H9 (cell line): Measurements from ENCODE around the gene BTBD6. TPM values are rescaled to one million over a fixed set of nuclear protein-coding genes. Genes with fewer than 3 reads are reported as not detected.

ENCODE experiments used
- DNase-seq: peaks from one replicate; pipeline ENCODE4 v3.0.0-alpha.2; 2017
- H2AFZ ChIP-seq: one replicate; pipeline ENCODE4 v1.6.1; 2013; ENCODE audit warnings: mild to moderate bottlenecking, low read length, control low read depth, moderate library complexity
- H2AK5ac ChIP-seq: 2 replicates; pipeline ENCODE4 v1.6.1; 2013; ENCODE audit warnings: low read length, control low read depth, mixed read lengths; ENCODE audit not compliant: insufficient read length
- H2BK120ac ChIP-seq: one replicate; pipeline ENCODE4 v1.6.1; 2013; ENCODE audit warnings: low read depth, mild to moderate bottlenecking, low read length, control low read depth, inconsistent platforms; ENCODE audit not compliant: poor library complexity, severe bottlenecking
- H2BK12ac ChIP-seq: 2 replicates; pipeline ENCODE4 v1.6.1; 2013; ENCODE audit warnings: low read length, control low read depth, mixed read lengths, low read depth; ENCODE audit not compliant: insufficient read length
- H2BK15ac ChIP-seq: 2 replicates; pipeline ENCODE4 v1.6.1; 2013; ENCODE audit warnings: low read depth, low read length, control low read depth
- H2BK20ac ChIP-seq: one replicate; pipeline ENCODE4 v1.6.1; 2013; ENCODE audit warnings: low read depth, mild to moderate bottlenecking, low read length, control low read depth, inconsistent platforms; ENCODE audit not compliant: poor library complexity, severe bottlenecking
- H2BK5ac ChIP-seq: 2 replicates; pipeline ENCODE4 v1.6.1; 2013; ENCODE audit warnings: low read length, control low read depth, mixed read lengths; ENCODE audit not compliant: insufficient read length
- H3K14ac ChIP-seq: 2 replicates; pipeline ENCODE4 v1.6.1; 2013; ENCODE audit warnings: low read length, control low read depth; ENCODE audit not compliant: insufficient read depth
- H3K18ac ChIP-seq: 2 replicates; pipeline ENCODE4 v1.6.1; 2013; ENCODE audit warnings: low read depth, mild to moderate bottlenecking, mixed read lengths, low read length, control low read depth; ENCODE audit not compliant: insufficient read length
- H3K23ac ChIP-seq: 2 replicates; pipeline ENCODE4 v1.6.1; 2013; ENCODE audit warnings: low read length, control low read depth, mixed read lengths, low read depth; ENCODE audit not compliant: insufficient read length
- H3K23me2 ChIP-seq: 2 replicates; pipeline ENCODE4 v1.6.1; 2013; ENCODE audit warnings: low read depth, mild to moderate bottlenecking, mixed read lengths, low read length, control low read depth; ENCODE audit not compliant: insufficient read length, poor library complexity, severe bottlenecking
- H3K27ac ChIP-seq: 2 replicates; pipeline ENCODE4 v1.5.1; 2013; ENCODE audit warnings: low read length, control low read depth, mixed read lengths, low read depth; ENCODE audit not compliant: insufficient read length
- H3K27me3 ChIP-seq: 2 replicates; pipeline ENCODE4 v1.6.1; 2013; ENCODE audit warnings: low read length, control low read depth, inconsistent platforms; ENCODE audit not compliant: insufficient read depth
- H3K4ac ChIP-seq: 2 replicates; pipeline ENCODE4 v1.6.1; 2013; ENCODE audit warnings: low read depth, mild to moderate bottlenecking, control low read depth, inconsistent platforms, low read length, moderate library complexity
- H3K4me1 ChIP-seq: 2 replicates; pipeline ENCODE4 v1.6.1; 2013; ENCODE audit warnings: low read length, control low read depth, inconsistent platforms; ENCODE audit not compliant: insufficient read depth
- H3K4me2 ChIP-seq: 2 replicates; pipeline ENCODE4 v1.6.1; 2013; ENCODE audit warnings: low read length, control low read depth, mixed read lengths; ENCODE audit not compliant: insufficient read length, insufficient read depth
- H3K56ac ChIP-seq: 2 replicates; pipeline ENCODE4 v1.6.1; 2013; ENCODE audit warnings: low read depth, mild to moderate bottlenecking, mixed read lengths, low read length, control low read depth; ENCODE audit not compliant: insufficient read length
- H3K79me1 ChIP-seq: 2 replicates; pipeline ENCODE4 v1.6.1; 2013; ENCODE audit warnings: low read depth, mild to moderate bottlenecking, moderate library complexity, low read length, control low read depth, inconsistent platforms; ENCODE audit not compliant: insufficient read depth, poor library complexity, severe bottlenecking
- H3K79me2 ChIP-seq: 2 replicates; pipeline ENCODE4 v1.6.1; 2013; ENCODE audit warnings: low read length, control low read depth, inconsistent platforms; ENCODE audit not compliant: insufficient read depth
- H3K9ac ChIP-seq: 2 replicates; pipeline ENCODE4 v1.6.1; 2013; ENCODE audit warnings: low read length, control low read depth, mixed read lengths; ENCODE audit not compliant: insufficient read length; ENCODE audit errors: extremely low read depth
- H3K9me3 ChIP-seq: one replicate; pipeline ENCODE4 v1.6.1; 2013; ENCODE audit warnings: low read depth, low read length, inconsistent platforms; ENCODE audit not compliant: control insufficient read depth
- H3T11ph ChIP-seq: one replicate; pipeline ENCODE4 v1.6.1; 2013; ENCODE audit warnings: mild to moderate bottlenecking, low read length, control low read depth, inconsistent platforms
- H4K20me1 ChIP-seq: one replicate; pipeline ENCODE4 v1.6.1; 2013; ENCODE audit not compliant: control insufficient read depth, insufficient read length, insufficient read depth
- H4K5ac ChIP-seq: 2 replicates; pipeline ENCODE4 v1.6.1; 2013; ENCODE audit warnings: low read depth, mild to moderate bottlenecking, mixed read lengths, low read length, control low read depth; ENCODE audit not compliant: insufficient read length
- H4K8ac ChIP-seq: replicated peaks from 2 replicates; pipeline ENCODE4 v1.6.1; 2013; ENCODE audit warnings: low read length, control low read depth, mixed read lengths, low read depth; ENCODE audit not compliant: insufficient read length
- H4K91ac ChIP-seq: 2 replicates; pipeline ENCODE4 v1.6.1; 2013; ENCODE audit warnings: low read depth, mild to moderate bottlenecking, moderate library complexity, mixed read lengths, low read length, control low read depth; ENCODE audit not compliant: insufficient read length
- H3K27ac Mint-ChIP-seq, 3 experiments: 2 replicates in 2 of 3; 3 replicates in 1 of 3; pipeline ENCODE4 v1.8.0; 2020 to 2021; ENCODE audit warnings: mixed read lengths in 3 of 3, mild to moderate bottlenecking in 1 of 3, moderate library complexity in 1 of 3
- H3K27me3 Mint-ChIP-seq: 2 replicates; pipeline ENCODE4 v1.8.0; 2021; ENCODE audit warnings: low read depth, mild to moderate bottlenecking, moderate library complexity, mixed read lengths
- H3K36me3 Mint-ChIP-seq, 3 experiments: 2 replicates in 2 of 3; 3 replicates in 1 of 3; pipeline ENCODE4 v1.8.0; 2020 to 2021; ENCODE audit warnings: low read depth in 3 of 3, mixed read lengths in 3 of 3; ENCODE audit not compliant: insufficient read depth in 1 of 3
- H3K4me1 Mint-ChIP-seq, 2 experiments: 2 replicates each; pipeline ENCODE4 v1.8.0; 2020; ENCODE audit warnings: mixed read lengths in 2 of 2
- H3K4me3 Mint-ChIP-seq, 2 experiments: 2 replicates in 1 of 2; 3 replicates in 1 of 2; pipeline ENCODE4 v1.8.0; 2020 to 2021; ENCODE audit warnings: mild to moderate bottlenecking in 2 of 2, mixed read lengths in 2 of 2, moderate library complexity in 1 of 2
- H3K9me3 Mint-ChIP-seq, 2 experiments: 2 replicates in 1 of 2; 3 replicates in 1 of 2; pipeline ENCODE4 v1.8.0; 2020; ENCODE audit warnings: mild to moderate bottlenecking in 2 of 2, mixed read lengths in 2 of 2, moderate library complexity in 1 of 2
- WGBS: extraction: QIAGEN DNeasy Blood & Tissue Kit; methylation state at CpG from one replicate; pipeline ENCODE4 v1.1.7; 2013; ENCODE audit warnings: missing lambda C conversion rate, low lambda C conversion rate, mixed read lengths; ENCODE audit not compliant: insufficient read length; ENCODE audit errors: extremely low coverage; 5-methylcytosine and 5-hydroxymethylcytosine counted together
- total RNA-seq: library from RNA; stranded (reverse); gene quantifications from 2 replicates; pipeline ENCODE4 v1.2.1, GENCODE V29; 2021
- TF ChIP-seq, protein P1 (sequence below): fragments of 200-600 bp; sonication (generic); conservative IDR thresholded peaks from 3 replicates; pipeline ENCODE4 v1.8.0; 2021; ENCODE audit warnings: antibody characterized with exemption, mild to moderate bottlenecking

Gene BTBD6
- total RNA-seq, 1 experiment from 2014 or later = 23.3 TPM

DNA sequence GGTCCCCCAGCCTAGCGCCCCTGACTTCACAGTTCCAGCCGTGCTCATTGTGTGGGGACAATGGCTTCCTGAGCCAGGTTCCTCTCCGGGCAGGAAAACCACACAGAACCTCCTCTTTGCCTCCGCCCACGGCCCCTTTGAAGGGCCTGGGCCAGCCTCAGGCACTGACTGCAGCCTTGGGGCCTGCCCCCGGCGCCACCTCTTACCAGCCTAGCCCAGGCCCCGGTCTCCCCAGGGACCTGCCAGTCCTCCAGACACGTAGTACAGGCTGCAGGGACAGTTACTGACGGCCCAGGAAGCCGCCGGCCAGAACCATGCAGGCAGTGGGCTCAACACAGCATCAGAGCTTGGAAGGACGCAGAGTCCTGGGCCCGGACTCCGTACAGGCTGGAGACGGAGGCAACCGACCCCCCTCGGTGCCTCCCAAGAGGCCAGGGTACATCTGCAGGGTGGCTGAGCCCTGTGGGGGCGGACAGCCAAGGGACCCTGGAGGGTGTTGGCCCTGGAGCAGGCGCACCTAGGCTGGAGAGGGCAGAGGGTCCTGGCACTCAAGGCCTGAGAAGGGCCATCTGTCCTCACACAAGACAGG is 46.3 kb upstream of the BTBD6 start:
- H2AFZ ChIP-seq = no peak overlapping the region
- H3K18ac ChIP-seq = no peak overlapping the region
- H3K23ac ChIP-seq = no peak overlapping the region
- Mint-ChIP-seq H3K27ac (no peak overlapping the region), H3K27me3 (peaks cover 28% of the 10 kb centered on the region), H3K4me3 (no peak overlapping the region), H3K36me3 (no peaks in the 10 kb centered on the region), H3K9me3 (no peaks in the 10 kb centered on the region), H3K4me1 (peaks cover 0 to 3% of the 10 kb centered on the region in 2 experiments; a peak in 1 of 4 replicates)
- no peak for DNase-seq
- H3K79me1 ChIP-seq = no peaks in the 10 kb centered on the region
- no peaks in the 10 kb centered on the region for H3K4me1 ChIP-seq
- H3K27ac ChIP-seq = no peak overlapping the region
- no peaks in the 10 kb centered on the region; the same call in 1 of the 2 replicates for H3K27me3 ChIP-seq
- no peak overlapping the region for H4K91ac ChIP-seq
- no peak overlapping the region for H3K4me2 ChIP-seq
- WGBS = no CpG with 5 or more reads among the region's 20 CpGs
- H2BK15ac ChIP-seq = no peak overlapping the region
- no peak overlapping the region for H4K5ac ChIP-seq
- H3K9ac ChIP-seq = no peak overlapping the region
- no peak overlapping the region for H2BK20ac ChIP-seq
- no peak overlapping the region for H3K56ac ChIP-seq
- H2BK5ac ChIP-seq = no peak overlapping the region
- no peak overlapping the region for H3K14ac ChIP-seq
- H3T11ph ChIP-seq = no peak overlapping the region
- no peak overlapping the region for H2BK120ac ChIP-seq
- no peak overlapping the region for H2AK5ac ChIP-seq
- H2BK12ac ChIP-seq = no peak overlapping the region
- H3K79me2 ChIP-seq = no peaks in the 10 kb centered on the region
- H4K8ac ChIP-seq = no peak overlapping the region
- H3K9me3 ChIP-seq = no peaks in the 10 kb centered on the region
- H3K23me2 ChIP-seq = no peaks in the 10 kb centered on the region
- TF ChIP-seq, protein P1, sequence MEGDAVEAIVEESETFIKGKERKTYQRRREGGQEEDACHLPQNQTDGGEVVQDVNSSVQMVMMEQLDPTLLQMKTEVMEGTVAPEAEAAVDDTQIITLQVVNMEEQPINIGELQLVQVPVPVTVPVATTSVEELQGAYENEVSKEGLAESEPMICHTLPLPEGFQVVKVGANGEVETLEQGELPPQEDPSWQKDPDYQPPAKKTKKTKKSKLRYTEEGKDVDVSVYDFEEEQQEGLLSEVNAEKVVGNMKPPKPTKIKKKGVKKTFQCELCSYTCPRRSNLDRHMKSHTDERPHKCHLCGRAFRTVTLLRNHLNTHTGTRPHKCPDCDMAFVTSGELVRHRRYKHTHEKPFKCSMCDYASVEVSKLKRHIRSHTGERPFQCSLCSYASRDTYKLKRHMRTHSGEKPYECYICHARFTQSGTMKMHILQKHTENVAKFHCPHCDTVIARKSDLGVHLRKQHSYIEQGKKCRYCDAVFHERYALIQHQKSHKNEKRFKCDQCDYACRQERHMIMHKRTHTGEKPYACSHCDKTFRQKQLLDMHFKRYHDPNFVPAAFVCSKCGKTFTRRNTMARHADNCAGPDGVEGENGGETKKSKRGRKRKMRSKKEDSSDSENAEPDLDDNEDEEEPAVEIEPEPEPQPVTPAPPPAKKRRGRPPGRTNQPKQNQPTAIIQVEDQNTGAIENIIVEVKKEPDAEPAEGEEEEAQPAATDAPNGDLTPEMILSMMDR = no peak
- no peak overlapping the region for H3K4ac ChIP-seq
- no peaks in the 10 kb centered on the region for H4K20me1 ChIP-seq
